Neural progenitor cell (in vitro differentiated cells): ENCODE measurements around the gene PSMD9. TPM values are rescaled to one million over a fixed set of nuclear protein-coding genes. Genes with fewer than 3 reads are reported as not detected.
"Not testable (repeated sequence)": the region's sequence is repeated elsewhere in the genome, so short reads cannot be mapped to it uniquely, and the experiment has no call there.

ENCODE experiments used
- DNase-seq: peaks from one replicate; pipeline ENCODE4 v3.0.0-alpha.2; 2016; ENCODE audit warnings: low spot score
- H2AFZ ChIP-seq: fragments of 200-600 bp; sonication (generic); replicated peaks from 2 replicates; pipeline ENCODE4 v1.6.1; 2016; ENCODE audit warnings: antibody characterized with exemption
- H3F3A ChIP-seq: fragments of 200-600 bp; sonication (generic); 2 replicates; pipeline ENCODE4 v1.6.1; 2016; ENCODE audit warnings: antibody characterized with exemption, low read depth
- H3K27ac ChIP-seq: fragments of 200-600 bp; sonication (generic); 2 replicates; pipeline ENCODE4 v1.5.1; 2016; ENCODE audit warnings: mild to moderate bottlenecking
- H3K27me3 ChIP-seq: fragments of 200-600 bp; sonication (generic); 2 replicates; pipeline ENCODE4 v1.6.1; 2016; ENCODE audit warnings: mild to moderate bottlenecking, moderate library complexity
- H3K36me3 ChIP-seq: fragments of 200-600 bp; sonication (generic); 2 replicates; pipeline ENCODE4 v1.5.1; 2016
- H3K4me1 ChIP-seq: fragments of 200-600 bp; sonication (generic); 2 replicates; pipeline ENCODE4 v1.6.1; 2016; ENCODE audit warnings: mixed run types
- H3K4me2 ChIP-seq: fragments of 200-600 bp; sonication (generic); 2 replicates; pipeline ENCODE4 v1.6.1; 2016
- H3K4me3 ChIP-seq: fragments of 200-600 bp; sonication (generic); 2 replicates; pipeline ENCODE4 v1.5.1; 2016
- H3K79me2 ChIP-seq: fragments of 200-600 bp; sonication (generic); 2 replicates; pipeline ENCODE4 v1.6.1; 2016; ENCODE audit warnings: low read depth
- H3K9ac ChIP-seq: fragments of 200-600 bp; sonication (generic); 2 replicates; pipeline ENCODE4 v1.6.1; 2016
- H3K9me3 ChIP-seq: fragments of 200-600 bp; sonication (generic); 2 replicates; pipeline ENCODE4 v1.5.1; 2016; ENCODE audit warnings: low read depth
- H4K20me1 ChIP-seq: fragments of 200-600 bp; sonication (generic); 2 replicates; pipeline ENCODE4 v1.6.1; 2016; ENCODE audit warnings: low read depth
- H3K27ac Mint-ChIP-seq: 3 replicates; pipeline ENCODE4 v1.8.0; 2021; ENCODE audit warnings: mixed read lengths
- H3K27me3 Mint-ChIP-seq: 2 replicates; pipeline ENCODE4 v1.8.0; 2022; ENCODE audit warnings: low read depth, mild to moderate bottlenecking, inconsistent platforms, moderate library complexity, mixed read lengths; ENCODE audit not compliant: insufficient read depth
- H3K36me3 Mint-ChIP-seq: 3 replicates; pipeline ENCODE4 v1.8.0; 2021; ENCODE audit warnings: mixed read lengths
- H3K4me1 Mint-ChIP-seq: 3 replicates; pipeline ENCODE4 v1.8.0; 2021; ENCODE audit warnings: mixed read lengths
- H3K4me3 Mint-ChIP-seq: 3 replicates; pipeline ENCODE4 v1.8.0; 2021; ENCODE audit warnings: mild to moderate bottlenecking, moderate library complexity, mixed read lengths
- H3K9me3 Mint-ChIP-seq: 3 replicates; pipeline ENCODE4 v1.8.0; 2020; ENCODE audit warnings: mixed read lengths
- CTCF ChIP-seq: fragments of 200-600 bp; sonication (generic); IDR thresholded peaks from 2 replicates; pipeline ENCODE4 v1.5.1; 2017; ENCODE audit warnings: antibody characterized with exemption, mild to moderate bottlenecking
- EZH2 ChIP-seq: fragments of 200-600 bp; sonication (generic); IDR thresholded peaks from 2 replicates; pipeline ENCODE4 v1.6.1; 2017; ENCODE audit warnings: antibody characterized with exemption, mild to moderate bottlenecking, moderate library complexity
- EZH2phosphoT487 ChIP-seq: fragments of 200-600 bp; sonication (generic); IDR thresholded peaks from 2 replicates; pipeline ENCODE4 v1.6.1; 2017; ENCODE audit warnings: antibody characterized with exemption
- total RNA-seq: library from RNA; depleted of rRNA; stranded (reverse); fragments of >200 nt; gene quantifications from 2 replicates; pipeline ENCODE4 v1.2.3, GENCODE V29; 2015; ENCODE audit warnings: low replicate concordance

The PSMD9 gene
- total RNA-seq, 1 donor from 2014 or later: 60.9 TPM

GRCh38 chr12:121927813-121928212, 39.2 kb downstream of the PSMD9 start:
- peaks cover 17% of the 10 kb centered on the region for H3K4me1 Mint-ChIP-seq
- no peaks in the 10 kb centered on the region for H3K79me2 ChIP-seq
- no peak for DNase-seq

GRCh38 chr12:121929545-121929944, 41.0 kb downstream of the PSMD9 start:
- H3K79me2 ChIP-seq, H3K4me2 ChIP-seq, H3K27me3 Mint-ChIP-seq, H3K9ac ChIP-seq, H3K4me3 ChIP-seq, H3K4me3 Mint-ChIP-seq, H2AFZ ChIP-seq, H4K20me1 ChIP-seq, H3K27ac ChIP-seq, H3K9me3 ChIP-seq, H3K9me3 Mint-ChIP-seq, DNase-seq, H3K36me3 ChIP-seq, H3K27me3 ChIP-seq, H3K27ac Mint-ChIP-seq, H3K36me3 Mint-ChIP-seq: not testable (repeated sequence)
- Histone ChIP-seq H3K4me1 (peaks cover 14% of the 10 kb centered on the region), H3F3A (peaks cover 15% of the 10 kb centered on the region)
- peaks cover 18% of the 10 kb centered on the region for H3K4me1 Mint-ChIP-seq

More at GRCh38 chr12:121927813-121928212, 39.2 kb downstream of the PSMD9 start:
- H2AFZ ChIP-seq: no peak overlapping the region
- H3K27ac ChIP-seq: no peak overlapping the region
- Mint-ChIP-seq H3K9me3 (no peaks in the 10 kb centered on the region), H3K27ac (no peak overlapping the region), H3K36me3 (no peaks in the 10 kb centered on the region), H3K27me3 (no peaks in the 10 kb centered on the region), H3K4me3 (no peak overlapping the region)
- peaks cover 15% of the 10 kb centered on the region for H3F3A ChIP-seq
- no peaks in the 10 kb centered on the region for H4K20me1 ChIP-seq
- no peak for TF ChIP-seq CTCF
- no peaks in the 10 kb centered on the region for H3K27me3 ChIP-seq
- no peak overlapping the region for H3K4me3 ChIP-seq
- peaks cover 7% of the 10 kb centered on the region for H3K4me1 ChIP-seq
- no peaks in the 10 kb centered on the region for H3K36me3 ChIP-seq
- H3K4me2 ChIP-seq: no peak overlapping the region
- no peak overlapping the region for H3K9ac ChIP-seq
- no peaks in the 10 kb centered on the region for H3K9me3 ChIP-seq

- Histone ChIP-seq H3K4me2 (no peak overlapping the region), H3K9me3 (no peaks in the 10 kb centered on the region), H3K36me3 (no peaks in the 10 kb centered on the region), H3F3A (peaks cover 7% of the 10 kb centered on the region), H3K27ac (no peak overlapping the region), H3K79me2 (no peaks in the 10 kb centered on the region), H3K4me3 (no peak overlapping the region), H3K9ac (no peak overlapping the region), H3K4me1 (peaks cover 7% of the 10 kb centered on the region), H4K20me1 (no peaks in the 10 kb centered on the region), H3K27me3 (no peaks in the 10 kb centered on the region), H2AFZ (no peak overlapping the region)
- peaks cover 7% of the 10 kb centered on the region for H3K4me1 Mint-ChIP-seq
- no peak for DNase-seq
- no peak overlapping the region for H3K4me3 Mint-ChIP-seq
- no peak overlapping the region for H3K27ac Mint-ChIP-seq
- H3K27me3 Mint-ChIP-seq: peaks cover 3% of the 10 kb centered on the region
- no peaks in the 10 kb centered on the region for H3K36me3 Mint-ChIP-seq
- TF ChIP-seq CTCF (no peak), EZH2 (no peak), EZH2phosphoT487 (no peak)
- no peaks in the 10 kb centered on the region for H3K9me3 Mint-ChIP-seq
Observed at GRCh38 chr12:121930862-121931261, 42.3 kb downstream of the PSMD9 start.

- no peaks in the 10 kb centered on the region for H4K20me1 ChIP-seq
- peaks cover 7% of the 10 kb centered on the region for H3K4me1 ChIP-seq
- H3K79me2 ChIP-seq: no peaks in the 10 kb centered on the region
- Mint-ChIP-seq H3K4me3 (no peak overlapping the region), H3K9me3 (peaks cover 4% of the 10 kb centered on the region), H3K36me3 (peaks cover 5% of the 10 kb centered on the region), H3K4me1 (peaks cover 5% of the 10 kb centered on the region), H3K27ac (no peak overlapping the region), H3K27me3 (peaks cover 3% of the 10 kb centered on the region)
- no peak overlapping the region for H2AFZ ChIP-seq
- H3K4me3 ChIP-seq: no peak overlapping the region
- TF ChIP-seq CTCF (no peak), EZH2phosphoT487 (no peak), EZH2 (no peak)
- DNase-seq: no peak
- H3K4me2 ChIP-seq: no peak overlapping the region
- H3K9me3 ChIP-seq: no peaks in the 10 kb centered on the region
- H3F3A ChIP-seq: peaks cover 7% of the 10 kb centered on the region
- no peaks in the 10 kb centered on the region for H3K27me3 ChIP-seq
- H3K27ac ChIP-seq: no peak overlapping the region
- no peak overlapping the region for H3K9ac ChIP-seq
- no peaks in the 10 kb centered on the region for H3K36me3 ChIP-seq
Observed at GRCh38 chr12:121932176-121932536, 43.6 kb downstream of the PSMD9 start.
